Mesendoderm (in vitro differentiated cells): ENCODE results near the gene RAD18.

Experiments used
- DNase-seq: peaks from one replicate; pipeline ENCODE4 v3.0.0; 2013
- H2AK5ac ChIP-seq: 2 replicates; pipeline ENCODE4 v1.6.1; 2013; ENCODE audit warnings: low read length, inconsistent platforms
- H2BK120ac ChIP-seq: 2 replicates; pipeline ENCODE4 v1.6.1; 2013; ENCODE audit warnings: low read depth, mild to moderate bottlenecking, low read length, moderate library complexity, mixed read lengths
- H2BK15ac ChIP-seq: replicated peaks from 2 replicates; pipeline ENCODE4 v1.6.1; 2013; ENCODE audit warnings: low read depth, mild to moderate bottlenecking, moderate library complexity
- H2BK5ac ChIP-seq: 2 replicates; pipeline ENCODE4 v1.6.1; 2013; ENCODE audit warnings: low read length, inconsistent platforms
- H3K18ac ChIP-seq: 2 replicates; pipeline ENCODE4 v1.6.1; 2013; ENCODE audit warnings: mild to moderate bottlenecking, low read length, mixed read lengths
- H3K23ac ChIP-seq: one replicate; pipeline ENCODE4 v1.6.1; 2013; ENCODE audit warnings: low read length
- H3K27ac ChIP-seq: 2 replicates; pipeline ENCODE4 v1.5.1; 2013; ENCODE audit warnings: low read depth, mild to moderate bottlenecking, inconsistent platforms, low read length, moderate library complexity
- H3K27me3 ChIP-seq: 2 replicates; pipeline ENCODE4 v1.6.1; 2013; ENCODE audit warnings: low read length, control low read depth, mild to moderate bottlenecking, inconsistent platforms; ENCODE audit not compliant: insufficient read depth, poor library complexity
- H3K36me3 ChIP-seq: 2 replicates; pipeline ENCODE4 v1.6.1; 2013; ENCODE audit warnings: low read length, inconsistent platforms; ENCODE audit not compliant: control insufficient read depth, insufficient read depth
- H3K4ac ChIP-seq: one replicate; pipeline ENCODE4 v1.6.1; 2013; ENCODE audit warnings: low read depth, mild to moderate bottlenecking, low read length, moderate library complexity
- H3K4me1 ChIP-seq: 2 replicates; pipeline ENCODE4 v1.6.1; 2013; ENCODE audit warnings: low read depth, low read length, inconsistent platforms; ENCODE audit not compliant: control insufficient read depth
- H3K4me2 ChIP-seq: 2 replicates; pipeline ENCODE4 v1.6.1; 2013; ENCODE audit warnings: low read length
- H3K4me3 ChIP-seq: 2 replicates; pipeline ENCODE4 v1.5.1; 2013; ENCODE audit warnings: mild to moderate bottlenecking, low read length
- H3K56ac ChIP-seq: one replicate; pipeline ENCODE4 v1.6.1; 2013; ENCODE audit warnings: low read length
- H3K79me1 ChIP-seq: 2 replicates; pipeline ENCODE4 v1.6.1; 2013; ENCODE audit warnings: low read length, inconsistent platforms
- H3K79me2 ChIP-seq: 2 replicates; pipeline ENCODE4 v1.6.1; 2013; ENCODE audit warnings: mild to moderate bottlenecking, low read length; ENCODE audit not compliant: control insufficient read depth, insufficient read depth
- H3K9ac ChIP-seq: 2 replicates; pipeline ENCODE4 v1.6.1; 2013; ENCODE audit warnings: low read length, inconsistent platforms
- H4K5ac ChIP-seq: one replicate; pipeline ENCODE4 v1.6.1; 2013; ENCODE audit warnings: low read length
- H4K8ac ChIP-seq: one replicate; pipeline ENCODE4 v1.6.1; 2013; ENCODE audit warnings: low read depth, mild to moderate bottlenecking, control low read depth, low read length, moderate library complexity
- WGBS: extraction: QIAGEN DNeasy Blood & Tissue Kit; methylation state at CpG from one replicate; pipeline ENCODE4 v1.1.7; 2013; ENCODE audit warnings: low lambda C conversion rate, missing lambda C conversion rate; ENCODE audit not compliant: insufficient coverage; ENCODE audit errors: extremely low coverage; 5-methylcytosine and 5-hydroxymethylcytosine counted together

RAD18 gene

DNA sequence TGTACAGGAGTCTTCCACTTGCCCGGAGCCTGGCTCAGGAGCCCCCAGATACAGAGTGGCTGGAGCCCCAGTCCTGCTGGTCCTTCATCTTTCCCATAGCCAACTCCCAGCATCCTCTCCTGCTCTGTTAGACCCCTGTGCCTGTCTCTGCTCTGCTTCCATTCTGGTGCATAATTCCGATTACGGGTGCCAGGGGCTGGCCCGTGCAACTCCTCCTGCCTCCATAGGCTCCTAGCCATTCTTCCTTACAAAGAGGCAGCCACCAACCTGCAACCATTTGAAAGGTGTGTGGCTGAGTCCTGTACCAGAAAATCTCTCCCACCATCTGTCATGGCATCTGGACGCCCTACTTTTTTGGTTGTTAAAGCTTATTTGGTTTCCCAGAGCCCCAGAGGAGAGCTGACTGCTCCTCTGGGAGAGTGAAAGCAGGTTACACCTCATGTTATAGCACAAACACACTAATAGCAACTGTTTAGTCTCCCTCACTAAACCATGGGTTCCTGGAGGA is 5.2 kb upstream of the RAD18 start:
- Histone ChIP-seq H3K36me3 (no peaks in the 10 kb centered on the region), H3K4me2 (no peak overlapping the region), H3K79me2 (no peaks in the 10 kb centered on the region), H4K8ac (no peak overlapping the region), H3K27me3 (no peaks in the 10 kb centered on the region), H3K79me1 (no peaks in the 10 kb centered on the region), H3K27ac (no peak overlapping the region), H4K5ac (no peak overlapping the region), H3K56ac (no peak overlapping the region), H2AK5ac (no peak overlapping the region), H3K4me3 (no peak overlapping the region), H2BK15ac (no peak overlapping the region), H3K18ac (no peak overlapping the region), H2BK5ac (no peak overlapping the region), H3K9ac (no peak overlapping the region), H2BK120ac (no peak overlapping the region), H3K4me1 (peaks cover 2% of the 10 kb centered on the region), H3K23ac (no peak overlapping the region), H3K4ac (no peak overlapping the region)
- no CpG with 5 or more reads among the region's 5 CpGs for WGBS
- DNase-seq: no peak

- Histone ChIP-seq H3K4me2 (no peak overlapping the region), H4K8ac (no peak overlapping the region), H2BK120ac (no peak overlapping the region), H4K5ac (no peak overlapping the region), H3K23ac (no peak overlapping the region), H3K18ac (no peak overlapping the region), H2BK5ac (no peak overlapping the region), H3K27me3 (no peaks in the 10 kb centered on the region), H3K4ac (no peak overlapping the region), H3K4me1 (peaks cover 2% of the 10 kb centered on the region), H3K36me3 (no peaks in the 10 kb centered on the region), H3K27ac (no peak overlapping the region), H3K4me3 (no peak overlapping the region), H2AK5ac (no peak overlapping the region), H3K9ac (no peak overlapping the region), H3K79me2 (peaks cover 5% of the 10 kb centered on the region), H2BK15ac (no peak overlapping the region), H3K79me1 (peaks cover 4% of the 10 kb centered on the region), H3K56ac (no peak overlapping the region)
- WGBS: no CpG with 5 or more reads among the region's 5 CpGs
- DNase-seq: peak; percentile 40
Measured at GRCh38 chr3:8967553-8967952, 4.3 kb upstream of the RAD18 start.

- no peak for DNase-seq
- WGBS: no CpG with 5 or more reads among the region's 3 CpGs
- H3K79me1 ChIP-seq: peaks cover 8% of the 10 kb centered on the region
Measured at GRCh38 chr3:8966820-8967348, 3.6 kb upstream of the RAD18 start.

DNA sequence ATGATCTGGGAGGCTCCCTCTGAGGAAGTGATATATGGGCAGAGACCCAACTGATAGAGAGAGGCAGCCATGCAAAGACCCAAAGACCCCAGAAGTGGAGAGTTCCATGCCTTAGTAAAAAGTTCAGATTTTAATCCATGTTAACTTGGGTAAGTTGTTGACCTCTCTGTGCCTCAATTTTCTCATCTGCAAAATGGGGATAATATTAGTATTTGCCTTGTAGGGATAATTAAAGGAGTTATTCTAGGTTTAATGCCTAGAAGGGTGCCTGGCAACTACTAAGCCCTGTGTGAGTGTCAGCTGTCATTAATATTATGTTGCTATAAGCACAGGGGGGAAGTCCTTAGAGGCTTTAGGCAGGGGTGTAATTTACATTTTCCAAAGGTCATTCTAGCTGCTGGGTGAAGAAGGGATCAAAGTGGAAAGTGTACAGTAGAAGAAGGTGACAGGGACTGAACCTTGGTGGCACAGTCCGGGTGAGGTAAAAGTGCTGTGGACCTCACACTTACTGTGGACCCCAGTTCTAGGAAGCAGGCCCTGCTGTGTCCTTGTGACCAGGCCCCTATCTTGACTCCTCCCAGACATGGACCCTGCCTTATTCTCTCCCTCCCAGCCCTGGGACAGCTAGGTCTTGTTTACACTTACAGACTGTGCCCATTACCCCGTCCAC is 3.0 kb upstream of the RAD18 start:
- Histone ChIP-seq H2BK15ac (no peak overlapping the region), H3K79me1 (peaks cover 10% of the 10 kb centered on the region), H2BK120ac (no peak overlapping the region), H3K56ac (no peak overlapping the region), H3K36me3 (no peaks in the 10 kb centered on the region), H3K9ac (no peak overlapping the region), H3K23ac (no peak overlapping the region), H3K4me3 (no peak overlapping the region), H3K27ac (no peak overlapping the region), H3K27me3 (no peaks in the 10 kb centered on the region), H3K4me1 (peaks cover 5% of the 10 kb centered on the region), H4K5ac (no peak overlapping the region), H2AK5ac (no peak overlapping the region), H3K18ac (no peak overlapping the region), H4K8ac (no peak overlapping the region), H2BK5ac (no peak overlapping the region), H3K79me2 (peaks cover 17% of the 10 kb centered on the region), H3K4me2 (no peak overlapping the region), H3K4ac (no peak overlapping the region)
- WGBS: no CpG with 5 or more reads among the region's 2 CpGs
- no peak for DNase-seq

More at GRCh38 chr3:8966820-8967348, 3.6 kb upstream of the RAD18 start:
- Histone ChIP-seq H3K4me1 (peaks cover 5% of the 10 kb centered on the region), H3K23ac (no peak overlapping the region), H2BK5ac (no peak overlapping the region), H3K4me2 (no peak overlapping the region), H3K9ac (no peak overlapping the region), H2BK120ac (no peak overlapping the region), H3K4me3 (no peak overlapping the region), H3K27ac (no peak overlapping the region), H2BK15ac (no peak overlapping the region), H4K8ac (no peak overlapping the region), H3K27me3 (no peaks in the 10 kb centered on the region), H3K36me3 (no peaks in the 10 kb centered on the region), H3K4ac (no peak overlapping the region), H3K18ac (no peak overlapping the region), H3K56ac (no peak overlapping the region), H4K5ac (no peak overlapping the region), H2AK5ac (no peak overlapping the region), H3K79me2 (peaks cover 12% of the 10 kb centered on the region)

GRCh38 chr3:8964436-8965370 is 1.4 kb upstream of the RAD18 start:
- H3K18ac ChIP-seq: no peak overlapping the region
- no peaks in the 10 kb centered on the region for H3K27me3 ChIP-seq
- H3K36me3 ChIP-seq: no peaks in the 10 kb centered on the region
- H2BK15ac ChIP-seq: no peak overlapping the region
- H3K79me2 ChIP-seq: peaks cover 18% of the 10 kb centered on the region
- no peak overlapping the region for H2BK120ac ChIP-seq
- H4K8ac ChIP-seq: no peak overlapping the region
- no peak overlapping the region for H3K4me2 ChIP-seq
- no peak overlapping the region for H3K4me3 ChIP-seq
- H3K79me1 ChIP-seq: peaks cover 10% of the 10 kb centered on the region
- H2AK5ac ChIP-seq: no peak overlapping the region
- no peak overlapping the region for H4K5ac ChIP-seq
- H3K9ac ChIP-seq: no peak overlapping the region
- no peak overlapping the region for H2BK5ac ChIP-seq
- no peak overlapping the region for H3K27ac ChIP-seq
- DNase-seq: peak; percentile 58
- no CpG with 5 or more reads among the region's 11 CpGs for WGBS
- H3K56ac ChIP-seq: no peak overlapping the region
- no peak overlapping the region for H3K23ac ChIP-seq
- no peak overlapping the region for H3K4ac ChIP-seq
- H3K4me1 ChIP-seq: peaks cover 5% of the 10 kb centered on the region
